H9 (cell line): ENCODE measurements around the gene WNT2. TPM values are rescaled to one million over a fixed set of nuclear protein-coding genes. Genes with fewer than 3 reads are reported as not detected.

Experiments
- DNase-seq: peaks from one replicate; pipeline ENCODE4 v3.0.0-alpha.2; 2017
- H2AFZ ChIP-seq: one replicate; pipeline ENCODE4 v1.6.1; 2013; ENCODE audit warnings: mild to moderate bottlenecking, low read length, control low read depth, moderate library complexity
- H2AK5ac ChIP-seq: 2 replicates; pipeline ENCODE4 v1.6.1; 2013; ENCODE audit warnings: low read length, control low read depth, mixed read lengths; ENCODE audit not compliant: insufficient read length
- H2BK120ac ChIP-seq: one replicate; pipeline ENCODE4 v1.6.1; 2013; ENCODE audit warnings: low read depth, mild to moderate bottlenecking, low read length, control low read depth, inconsistent platforms; ENCODE audit not compliant: poor library complexity, severe bottlenecking
- H2BK12ac ChIP-seq: 2 replicates; pipeline ENCODE4 v1.6.1; 2013; ENCODE audit warnings: low read length, control low read depth, mixed read lengths, low read depth; ENCODE audit not compliant: insufficient read length
- H2BK15ac ChIP-seq: 2 replicates; pipeline ENCODE4 v1.6.1; 2013; ENCODE audit warnings: low read depth, low read length, control low read depth
- H2BK20ac ChIP-seq: one replicate; pipeline ENCODE4 v1.6.1; 2013; ENCODE audit warnings: low read depth, mild to moderate bottlenecking, low read length, control low read depth, inconsistent platforms; ENCODE audit not compliant: poor library complexity, severe bottlenecking
- H2BK5ac ChIP-seq: 2 replicates; pipeline ENCODE4 v1.6.1; 2013; ENCODE audit warnings: low read length, control low read depth, mixed read lengths; ENCODE audit not compliant: insufficient read length
- H3K14ac ChIP-seq: 2 replicates; pipeline ENCODE4 v1.6.1; 2013; ENCODE audit warnings: low read length, control low read depth; ENCODE audit not compliant: insufficient read depth
- H3K18ac ChIP-seq: 2 replicates; pipeline ENCODE4 v1.6.1; 2013; ENCODE audit warnings: low read depth, mild to moderate bottlenecking, mixed read lengths, low read length, control low read depth; ENCODE audit not compliant: insufficient read length
- H3K23ac ChIP-seq: 2 replicates; pipeline ENCODE4 v1.6.1; 2013; ENCODE audit warnings: low read length, control low read depth, mixed read lengths, low read depth; ENCODE audit not compliant: insufficient read length
- H3K23me2 ChIP-seq: 2 replicates; pipeline ENCODE4 v1.6.1; 2013; ENCODE audit warnings: low read depth, mild to moderate bottlenecking, mixed read lengths, low read length, control low read depth; ENCODE audit not compliant: insufficient read length, poor library complexity, severe bottlenecking
- H3K27ac ChIP-seq: 2 replicates; pipeline ENCODE4 v1.5.1; 2013; ENCODE audit warnings: low read length, control low read depth, mixed read lengths, low read depth; ENCODE audit not compliant: insufficient read length
- H3K27me3 ChIP-seq: 2 replicates; pipeline ENCODE4 v1.6.1; 2013; ENCODE audit warnings: low read length, control low read depth, inconsistent platforms; ENCODE audit not compliant: insufficient read depth
- H3K4ac ChIP-seq: 2 replicates; pipeline ENCODE4 v1.6.1; 2013; ENCODE audit warnings: low read depth, mild to moderate bottlenecking, control low read depth, inconsistent platforms, low read length, moderate library complexity
- H3K4me1 ChIP-seq: 2 replicates; pipeline ENCODE4 v1.6.1; 2013; ENCODE audit warnings: low read length, control low read depth, inconsistent platforms; ENCODE audit not compliant: insufficient read depth
- H3K4me2 ChIP-seq: 2 replicates; pipeline ENCODE4 v1.6.1; 2013; ENCODE audit warnings: low read length, control low read depth, mixed read lengths; ENCODE audit not compliant: insufficient read length, insufficient read depth
- H3K56ac ChIP-seq: 2 replicates; pipeline ENCODE4 v1.6.1; 2013; ENCODE audit warnings: low read depth, mild to moderate bottlenecking, mixed read lengths, low read length, control low read depth; ENCODE audit not compliant: insufficient read length
- H3K79me1 ChIP-seq: 2 replicates; pipeline ENCODE4 v1.6.1; 2013; ENCODE audit warnings: low read depth, mild to moderate bottlenecking, moderate library complexity, low read length, control low read depth, inconsistent platforms; ENCODE audit not compliant: insufficient read depth, poor library complexity, severe bottlenecking
- H3K79me2 ChIP-seq: 2 replicates; pipeline ENCODE4 v1.6.1; 2013; ENCODE audit warnings: low read length, control low read depth, inconsistent platforms; ENCODE audit not compliant: insufficient read depth
- H3K9ac ChIP-seq: 2 replicates; pipeline ENCODE4 v1.6.1; 2013; ENCODE audit warnings: low read length, control low read depth, mixed read lengths; ENCODE audit not compliant: insufficient read length; ENCODE audit errors: extremely low read depth
- H3K9me3 ChIP-seq: one replicate; pipeline ENCODE4 v1.6.1; 2013; ENCODE audit warnings: low read depth, low read length, inconsistent platforms; ENCODE audit not compliant: control insufficient read depth
- H3T11ph ChIP-seq: one replicate; pipeline ENCODE4 v1.6.1; 2013; ENCODE audit warnings: mild to moderate bottlenecking, low read length, control low read depth, inconsistent platforms
- H4K20me1 ChIP-seq: one replicate; pipeline ENCODE4 v1.6.1; 2013; ENCODE audit not compliant: control insufficient read depth, insufficient read length, insufficient read depth
- H4K5ac ChIP-seq: 2 replicates; pipeline ENCODE4 v1.6.1; 2013; ENCODE audit warnings: low read depth, mild to moderate bottlenecking, mixed read lengths, low read length, control low read depth; ENCODE audit not compliant: insufficient read length
- H4K8ac ChIP-seq: replicated peaks from 2 replicates; pipeline ENCODE4 v1.6.1; 2013; ENCODE audit warnings: low read length, control low read depth, mixed read lengths, low read depth; ENCODE audit not compliant: insufficient read length
- H4K91ac ChIP-seq: 2 replicates; pipeline ENCODE4 v1.6.1; 2013; ENCODE audit warnings: low read depth, mild to moderate bottlenecking, moderate library complexity, mixed read lengths, low read length, control low read depth; ENCODE audit not compliant: insufficient read length
- H3K27ac Mint-ChIP-seq, 3 experiments: 2 replicates in 2 of 3; 3 replicates in 1 of 3; pipeline ENCODE4 v1.8.0; 2020 to 2021; ENCODE audit warnings: mixed read lengths in 3 of 3, mild to moderate bottlenecking in 1 of 3, moderate library complexity in 1 of 3
- H3K27me3 Mint-ChIP-seq: 2 replicates; pipeline ENCODE4 v1.8.0; 2021; ENCODE audit warnings: low read depth, mild to moderate bottlenecking, moderate library complexity, mixed read lengths
- H3K36me3 Mint-ChIP-seq, 3 experiments: 2 replicates in 2 of 3; 3 replicates in 1 of 3; pipeline ENCODE4 v1.8.0; 2020 to 2021; ENCODE audit warnings: low read depth in 3 of 3, mixed read lengths in 3 of 3; ENCODE audit not compliant: insufficient read depth in 1 of 3
- H3K4me1 Mint-ChIP-seq, 2 experiments: 2 replicates each; pipeline ENCODE4 v1.8.0; 2020; ENCODE audit warnings: mixed read lengths in 2 of 2
- H3K4me3 Mint-ChIP-seq, 2 experiments: 2 replicates in 1 of 2; 3 replicates in 1 of 2; pipeline ENCODE4 v1.8.0; 2020 to 2021; ENCODE audit warnings: mild to moderate bottlenecking in 2 of 2, mixed read lengths in 2 of 2, moderate library complexity in 1 of 2
- H3K9me3 Mint-ChIP-seq, 2 experiments: 2 replicates in 1 of 2; 3 replicates in 1 of 2; pipeline ENCODE4 v1.8.0; 2020; ENCODE audit warnings: mild to moderate bottlenecking in 2 of 2, mixed read lengths in 2 of 2, moderate library complexity in 1 of 2
- CTCF ChIP-seq: fragments of 200-600 bp; sonication (generic); conservative IDR thresholded peaks from 3 replicates; pipeline ENCODE4 v1.8.0; 2021; ENCODE audit warnings: antibody characterized with exemption, mild to moderate bottlenecking
- WGBS: extraction: QIAGEN DNeasy Blood & Tissue Kit; methylation state at CpG from one replicate; pipeline ENCODE4 v1.1.7; 2013; ENCODE audit warnings: missing lambda C conversion rate, low lambda C conversion rate, mixed read lengths; ENCODE audit not compliant: insufficient read length; ENCODE audit errors: extremely low coverage; 5-methylcytosine and 5-hydroxymethylcytosine counted together
- total RNA-seq: library from RNA; stranded (reverse); gene quantifications from 2 replicates; pipeline ENCODE4 v1.2.1, GENCODE V29; 2021

The WNT2 gene
- total RNA-seq, 1 experiment from 2014 or later = not detected

GRCh38 chr7:117323305-117323850, 520 bp upstream of the WNT2 start:
- H4K91ac ChIP-seq = no peak overlapping the region
- no CpG with 5 or more reads among the region's 25 CpGs for WGBS
- H3K9ac ChIP-seq = no peak overlapping the region
- no peak for TF ChIP-seq CTCF
- H3K18ac ChIP-seq = no peak overlapping the region
- no peak overlapping the region for H2AK5ac ChIP-seq
- H3K4me1 Mint-ChIP-seq = peaks cover 9 to 22% of the 10 kb centered on the region in 2 experiments
- H3K4me1 ChIP-seq = no peaks in the 10 kb centered on the region
- H3K4ac ChIP-seq = no peak overlapping the region
- no peak overlapping the region for H2BK15ac ChIP-seq
- no peak overlapping the region for H3K27ac ChIP-seq
- H3K27me3 Mint-ChIP-seq = peaks cover 100% of the 10 kb centered on the region
- no peak overlapping the region for H3K27ac Mint-ChIP-seq
- H3K9me3 ChIP-seq = no peaks in the 10 kb centered on the region
- peak overlapping the region; percentile 70 to 89 for H3K4me3 Mint-ChIP-seq
- no peaks in the 10 kb centered on the region for H3K79me2 ChIP-seq
- H3K4me2 ChIP-seq = peak overlapping the region; percentile 70
- no peak overlapping the region for H2BK12ac ChIP-seq
- peaks cover 21% of the 10 kb centered on the region for H3K23me2 ChIP-seq
- H2BK20ac ChIP-seq = no peak overlapping the region
- no peak overlapping the region for H2BK120ac ChIP-seq
- peaks cover 10% of the 10 kb centered on the region in 2 experiments; a peak in 4 of 5 replicates for H3K9me3 Mint-ChIP-seq
- no peak overlapping the region for H4K8ac ChIP-seq
- no peak overlapping the region for H4K5ac ChIP-seq
- no peaks in the 10 kb centered on the region for H4K20me1 ChIP-seq
- no peak overlapping the region for H3T11ph ChIP-seq
- peak; percentile 52 for DNase-seq
- H3K79me1 ChIP-seq = no peaks in the 10 kb centered on the region
- no peak overlapping the region for H3K23ac ChIP-seq
- H3K36me3 Mint-ChIP-seq = peaks cover 0 to 11% (median 0%) of the 10 kb centered on the region in 3 experiments; a peak in 4 of 7 replicates
- H3K27me3 ChIP-seq = peaks cover 64% of the 10 kb centered on the region
- H2AFZ ChIP-seq = no peak overlapping the region
- H2BK5ac ChIP-seq = no peak overlapping the region
- no peak overlapping the region for H3K14ac ChIP-seq
- no peak overlapping the region for H3K56ac ChIP-seq
